Endothelial cell of umbilical vein (primary cell): ENCODE measurements around the gene TTC27.

Experiments
- CTCF ChIP-seq, 2 donors: IDR thresholded peaks; 1 replicate in 1 of 2; 2 replicates in 1 of 2; pipeline ENCODE4 v1.5.1; 2011; ENCODE audit warnings: low read length in 2 of 2, mild to moderate bottlenecking in 2 of 2, moderate library complexity in 2 of 2, control low read depth in 1 of 2, inconsistent platforms in 1 of 2, low read depth in 1 of 2; ENCODE audit not compliant: insufficient read depth in 1 of 2; ENCODE audit errors: extremely low read depth in 1 of 2
- EZH2 ChIP-seq: IDR thresholded peaks from 2 replicates; pipeline ENCODE4 v1.6.1; 2012; ENCODE audit warnings: borderline replicate concordance, low read depth, mild to moderate bottlenecking, moderate library complexity, low read length, inconsistent platforms; ENCODE audit not compliant: severe bottlenecking
- POLR2AphosphoS5 ChIP-seq: IDR thresholded peaks from 2 replicates; pipeline ENCODE4 v1.6.1; 2012; ENCODE audit warnings: low read depth, mild to moderate bottlenecking, control low read depth, low read length, moderate library complexity; ENCODE audit not compliant: insufficient read depth
- TF ChIP-seq, protein P1 (sequence below): IDR thresholded peaks from 2 replicates; pipeline ENCODE4 v1.6.1; 2011; ENCODE audit not compliant: insufficient read depth, insufficient read length

DNA sequence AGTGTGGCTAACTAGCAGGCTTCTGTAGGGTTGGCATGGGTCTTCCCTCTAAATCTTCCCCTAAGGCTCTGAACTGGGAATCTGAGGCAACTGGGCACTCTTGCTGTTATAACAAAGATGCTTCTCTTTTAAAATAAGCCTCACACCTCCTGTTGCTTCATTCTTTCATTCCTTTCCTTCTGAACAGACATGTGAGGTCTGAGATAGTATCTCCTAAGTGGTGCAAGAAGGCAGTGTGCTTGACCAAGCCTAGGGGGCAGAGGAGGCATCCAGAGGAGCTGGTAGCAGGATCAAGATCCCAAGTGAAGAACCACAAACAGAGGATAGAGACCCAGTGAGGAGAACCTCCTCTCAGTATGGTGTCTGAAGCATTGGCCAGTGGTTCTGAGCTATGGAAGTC lies 90.9 kb downstream of the TTC27 start:
- no peak for TF ChIP-seq EZH2
- no peak for TF ChIP-seq CTCF (IDR thresholded peaks at IDR 0.05; ENCODE audit: extremely low read depth in 1 of 2, insufficient read depth in 1 of 2, low read depth in 1 of 2, low read length in 2 of 2)
- no peak for TF ChIP-seq POLR2AphosphoS5
- TF ChIP-seq, protein P1, sequence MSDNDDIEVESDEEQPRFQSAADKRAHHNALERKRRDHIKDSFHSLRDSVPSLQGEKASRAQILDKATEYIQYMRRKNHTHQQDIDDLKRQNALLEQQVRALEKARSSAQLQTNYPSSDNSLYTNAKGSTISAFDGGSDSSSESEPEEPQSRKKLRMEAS = no peak
